ENCODE data around the gene SLC46A1. TPM values are rescaled to one million over a fixed set of nuclear protein-coding genes. Genes with fewer than 3 reads are reported as not detected.
A peak's percentile ranks its signal among the peaks of the same experiment; 100 is the strongest.

SLC46A1 gene
- total and polyA plus RNA-seq, 2 of the 13 experiments (the other 11 are each of a cell fraction or from before 2014, with no cell fraction given): 19.6 to 22.6 TPM

- Histone ChIP-seq H3K79me2 (ENCODE audit: insufficient read depth, low read length) (no peaks in the 10 kb centered on the region), H4K20me1 (ENCODE audit: insufficient read depth, low read length) (no peaks in the 10 kb centered on the region), H3K27ac (ENCODE audit: extremely low read length, insufficient read depth, low read length) (no peak overlapping the region), H3K4me2 (ENCODE audit: low read depth, low read length) (peak overlapping the region; percentile 65), H3K36me3 (replicated peaks in 1 of 2; ENCODE audit: control insufficient read depth in 1 of 2, insufficient read depth in 2 of 2, low read length in 2 of 2) (no peaks in the 10 kb centered on the region), H2AFZ (ENCODE audit: low read length) (peak overlapping the region; percentile 66), H3K4me1 (ENCODE audit: insufficient read depth, low read length) (peaks cover 22% of the 10 kb centered on the region), H3K9ac (ENCODE audit: insufficient read depth, low read depth, low read length) (peak overlapping the region; percentile 4; the same call in 1 of the 2 replicates), H3K27me3 (ENCODE audit: control insufficient read depth in 1 of 2, insufficient read depth in 2 of 2, low read length in 2 of 2) (0 out of 5 replicates have a peak, but pooled peaks cover 0 to 7% of the 10 kb centered on the region in 2 experiments), H3K4me3 (replicated peaks in 1 of 3; ENCODE audit: insufficient read depth in 1 of 3, low read depth in 2 of 3, low read length in 3 of 3) (no peak overlapping the region; a peak in 1 of 6 replicates), H3K9me3 (ENCODE audit: low read length) (no peaks in the 10 kb centered on the region)
- in situ Hi-C loops (cut with HindIII; ENCODE audit: extremely low pct_ligation_motif_present, low pct_unique_long_range_greater_than_20kb) (no loop called here), intact Hi-C loops (cut with micrococcal nuclease; ENCODE audit: unreplicated experiment) (loop anchor here (2.0 to 10.0 kb wide), 2 partner anchors 46 to 182 kb away; partner anchors contain the start of genes SARM1 and VTN)
- ChIA-PET CTCF (ENCODE audit: low intra/inter-chr PET ratio, low total read pairs) (interaction anchor here (0.6 to 1.7 kb wide), 5 partner anchors 9 to 183 kb away, joined by 3 to 6 read pairs (median 4); partner anchors contain the start of genes SLC46A1 and TMEM97), POLR2A (interaction anchor here (0.6 to 3.7 kb wide), 16 partner anchors 9 to 99 kb away, joined by 3 to 30 read pairs (median 6); partner anchors contain the start of genes IFT20, POLDIP2, SLC46A1 and TNFAIP1)
- peak; percentile 97 for FAIRE-seq
- peak; percentile 99 for ATAC-seq
- BruUV-seq (replicated peaks): no TSS peak
- WGBS (ENCODE audit: low lambda C conversion rate): 10% methylated on average over 13 of the region's 13 CpGs
- peak; percentile 87 for DNase-seq (ENCODE audit: low spot score)
- peak; percentile 54; the same call in 1 of the 2 replicates for TF ChIP-seq KDM3A (CRISPR knock-in tag; IDR thresholded peaks at IDR 0.05; ENCODE audit: low read depth)
- TF ChIP-seq CTCF (CRISPR knock-in tag; IDR thresholded peaks at IDR 0.05): peak; percentile 96
- peak; percentile 95 for TF ChIP-seq SMC3 (IDR thresholded peaks at IDR 0.05; ENCODE audit: low read length)
- TF ChIP-seq ZNF639 (CRISPR knock-in tag; conservative IDR thresholded peaks at IDR 0.05): no peak
- TF ChIP-seq TARDBP (CRISPR knock-in tag; IDR thresholded peaks at IDR 0.05): no peak
- TF ChIP-seq, protein P1, sequence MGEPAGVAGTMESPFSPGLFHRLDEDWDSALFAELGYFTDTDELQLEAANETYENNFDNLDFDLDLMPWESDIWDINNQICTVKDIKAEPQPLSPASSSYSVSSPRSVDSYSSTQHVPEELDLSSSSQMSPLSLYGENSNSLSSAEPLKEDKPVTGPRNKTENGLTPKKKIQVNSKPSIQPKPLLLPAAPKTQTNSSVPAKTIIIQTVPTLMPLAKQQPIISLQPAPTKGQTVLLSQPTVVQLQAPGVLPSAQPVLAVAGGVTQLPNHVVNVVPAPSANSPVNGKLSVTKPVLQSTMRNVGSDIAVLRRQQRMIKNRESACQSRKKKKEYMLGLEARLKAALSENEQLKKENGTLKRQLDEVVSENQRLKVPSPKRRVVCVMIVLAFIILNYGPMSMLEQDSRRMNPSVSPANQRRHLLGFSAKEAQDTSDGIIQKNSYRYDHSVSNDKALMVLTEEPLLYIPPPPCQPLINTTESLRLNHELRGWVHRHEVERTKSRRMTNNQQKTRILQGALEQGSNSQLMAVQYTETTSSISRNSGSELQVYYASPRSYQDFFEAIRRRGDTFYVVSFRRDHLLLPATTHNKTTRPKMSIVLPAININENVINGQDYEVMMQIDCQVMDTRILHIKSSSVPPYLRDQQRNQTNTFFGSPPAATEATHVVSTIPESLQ (CRISPR knock-in tag; conservative IDR thresholded peaks at IDR 0.05): no peak
- TF ChIP-seq, protein P2, sequence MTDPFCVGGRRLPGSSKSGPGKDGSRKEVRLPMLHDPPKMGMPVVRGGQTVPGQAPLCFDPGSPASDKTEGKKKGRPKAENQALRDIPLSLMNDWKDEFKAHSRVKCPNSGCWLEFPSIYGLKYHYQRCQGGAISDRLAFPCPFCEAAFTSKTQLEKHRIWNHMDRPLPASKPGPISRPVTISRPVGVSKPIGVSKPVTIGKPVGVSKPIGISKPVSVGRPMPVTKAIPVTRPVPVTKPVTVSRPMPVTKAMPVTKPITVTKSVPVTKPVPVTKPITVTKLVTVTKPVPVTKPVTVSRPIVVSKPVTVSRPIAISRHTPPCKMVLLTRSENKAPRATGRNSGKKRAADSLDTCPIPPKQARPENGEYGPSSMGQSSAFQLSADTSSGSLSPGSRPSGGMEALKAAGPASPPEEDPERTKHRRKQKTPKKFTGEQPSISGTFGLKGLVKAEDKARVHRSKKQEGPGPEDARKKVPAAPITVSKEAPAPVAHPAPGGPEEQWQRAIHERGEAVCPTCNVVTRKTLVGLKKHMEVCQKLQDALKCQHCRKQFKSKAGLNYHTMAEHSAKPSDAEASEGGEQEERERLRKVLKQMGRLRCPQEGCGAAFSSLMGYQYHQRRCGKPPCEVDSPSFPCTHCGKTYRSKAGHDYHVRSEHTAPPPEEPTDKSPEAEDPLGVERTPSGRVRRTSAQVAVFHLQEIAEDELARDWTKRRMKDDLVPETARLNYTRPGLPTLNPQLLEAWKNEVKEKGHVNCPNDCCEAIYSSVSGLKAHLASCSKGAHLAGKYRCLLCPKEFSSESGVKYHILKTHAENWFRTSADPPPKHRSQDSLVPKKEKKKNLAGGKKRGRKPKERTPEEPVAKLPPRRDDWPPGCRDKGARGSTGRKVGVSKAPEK (CRISPR knock-in tag; IDR thresholded peaks at IDR 0.05; ENCODE audit: borderline replicate concordance): peak; percentile 76; the same call in 1 of the 2 replicates
- TF ChIP-seq, protein P3, sequence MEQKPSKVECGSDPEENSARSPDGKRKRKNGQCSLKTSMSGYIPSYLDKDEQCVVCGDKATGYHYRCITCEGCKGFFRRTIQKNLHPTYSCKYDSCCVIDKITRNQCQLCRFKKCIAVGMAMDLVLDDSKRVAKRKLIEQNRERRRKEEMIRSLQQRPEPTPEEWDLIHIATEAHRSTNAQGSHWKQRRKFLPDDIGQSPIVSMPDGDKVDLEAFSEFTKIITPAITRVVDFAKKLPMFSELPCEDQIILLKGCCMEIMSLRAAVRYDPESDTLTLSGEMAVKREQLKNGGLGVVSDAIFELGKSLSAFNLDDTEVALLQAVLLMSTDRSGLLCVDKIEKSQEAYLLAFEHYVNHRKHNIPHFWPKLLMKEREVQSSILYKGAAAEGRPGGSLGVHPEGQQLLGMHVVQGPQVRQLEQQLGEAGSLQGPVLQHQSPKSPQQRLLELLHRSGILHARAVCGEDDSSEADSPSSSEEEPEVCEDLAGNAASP (CRISPR knock-in tag; IDR thresholded peaks at IDR 0.05; ENCODE audit: borderline replicate concordance): peak; percentile 72
- peak; percentile 61; the same call in 1 of the 2 replicates for TF ChIP-seq SMAD3 (CRISPR knock-in tag; IDR thresholded peaks at IDR 0.05)
- TF ChIP-seq, protein P4, sequence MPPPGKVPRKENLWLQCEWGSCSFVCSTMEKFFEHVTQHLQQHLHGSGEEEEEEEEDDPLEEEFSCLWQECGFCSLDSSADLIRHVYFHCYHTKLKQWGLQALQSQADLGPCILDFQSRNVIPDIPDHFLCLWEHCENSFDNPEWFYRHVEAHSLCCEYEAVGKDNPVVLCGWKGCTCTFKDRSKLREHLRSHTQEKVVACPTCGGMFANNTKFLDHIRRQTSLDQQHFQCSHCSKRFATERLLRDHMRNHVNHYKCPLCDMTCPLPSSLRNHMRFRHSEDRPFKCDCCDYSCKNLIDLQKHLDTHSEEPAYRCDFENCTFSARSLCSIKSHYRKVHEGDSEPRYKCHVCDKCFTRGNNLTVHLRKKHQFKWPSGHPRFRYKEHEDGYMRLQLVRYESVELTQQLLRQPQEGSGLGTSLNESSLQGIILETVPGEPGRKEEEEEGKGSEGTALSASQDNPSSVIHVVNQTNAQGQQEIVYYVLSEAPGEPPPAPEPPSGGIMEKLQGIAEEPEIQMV (CRISPR knock-in tag; IDR thresholded peaks at IDR 0.05; ENCODE audit: low read depth): no peak
- TF ChIP-seq PHF21A (CRISPR knock-in tag; IDR thresholded peaks at IDR 0.05): peak; percentile 65; the same call in 1 of the 2 replicates
Observed at GRCh38 chr17:28416703-28417311, 10.8 kb upstream of the SLC46A1 start.
